Liver (tissue), 9 donors: Measurements from ENCODE around the gene FOXK1. TPM values are rescaled to one million over a fixed set of nuclear protein-coding genes. Genes with fewer than 3 reads are reported as not detected.

ENCODE experiments used
- DNase-seq: peaks from one replicate; pipeline ENCODE4 v3.0.0-alpha.2; 2017; ENCODE audit warnings: low spot score
- H3K27ac ChIP-seq, 2 donors: one replicate each; pipeline ENCODE4 v1.7.0; 2013; ENCODE audit warnings: inconsistent platforms in 2 of 2, low read length in 2 of 2, control low read depth in 1 of 2, low read depth in 1 of 2, mild to moderate bottlenecking in 1 of 2
- H3K27me3 ChIP-seq, 4 donors: one replicate each; pipeline versions ENCODE4 v1.6.1 to v1.7.0; 2013; ENCODE audit warnings: low read length in 3 of 4, inconsistent platforms in 1 of 4, mild to moderate bottlenecking in 1 of 4, moderate library complexity in 1 of 4; ENCODE audit not compliant: control insufficient read depth in 4 of 4, insufficient read depth in 4 of 4
- H3K36me3 ChIP-seq, 4 donors: one replicate each; pipeline versions ENCODE4 v1.6.1 to v1.7.0; 2013; ENCODE audit warnings: low read length in 3 of 4, mild to moderate bottlenecking in 3 of 4, low read depth in 1 of 4, moderate library complexity in 1 of 4; ENCODE audit not compliant: control insufficient read depth in 4 of 4, insufficient read depth in 3 of 4
- H3K4me1 ChIP-seq, 4 donors: one replicate each; pipeline versions ENCODE4 v1.6.1 to v1.7.0; 2013; ENCODE audit warnings: low read length in 3 of 4, mild to moderate bottlenecking in 3 of 4, moderate library complexity in 1 of 4; ENCODE audit not compliant: control insufficient read depth in 4 of 4, insufficient read depth in 4 of 4
- H3K4me3 ChIP-seq, 3 donors: one replicate each; pipeline versions ENCODE4 v1.6.1 to v1.7.0; 2013; ENCODE audit warnings: low read length in 3 of 3, control low read depth in 1 of 3, low read depth in 1 of 3, mild to moderate bottlenecking in 1 of 3
- H3K9ac ChIP-seq, 2 donors: one replicate each; pipeline ENCODE4 v1.7.0; 2013; ENCODE audit warnings: low read length in 2 of 2, mild to moderate bottlenecking in 2 of 2, moderate library complexity in 2 of 2, control low read depth in 1 of 2, low read depth in 1 of 2
- H3K9me3 ChIP-seq, 4 donors: one replicate each; pipeline versions ENCODE4 v1.6.1 to v1.7.0; 2013; ENCODE audit warnings: low read length in 3 of 4; ENCODE audit not compliant: control insufficient read depth in 4 of 4
- ATF3 ChIP-seq: IDR thresholded peaks from 2 replicates; pipeline ENCODE4 v1.6.1; 2016; ENCODE audit warnings: antibody characterized with exemption
- EGR1 ChIP-seq, 2 donors: IDR thresholded peaks; 2 replicates each; pipeline ENCODE4 v1.6.1; 2016 to 2018; ENCODE audit warnings: antibody characterized with exemption in 2 of 2, low read depth in 2 of 2
- FOXA2 ChIP-seq: IDR thresholded peaks from 2 replicates; pipeline ENCODE4 v1.6.1; 2016; ENCODE audit warnings: antibody characterized with exemption
- GABPA ChIP-seq, 2 donors: IDR thresholded peaks in 1 of 2; conservative IDR thresholded peaks in 1 of 2; 2 replicates each; pipeline ENCODE4 v1.6.1; 2016; ENCODE audit warnings: antibody characterized with exemption in 2 of 2, mild to moderate bottlenecking in 1 of 2, moderate library complexity in 1 of 2
- HNF4A ChIP-seq, 2 donors: conservative IDR thresholded peaks; 2 replicates each; pipeline ENCODE4 v1.6.1; 2016; ENCODE audit warnings: antibody characterized with exemption in 2 of 2, mild to moderate bottlenecking in 2 of 2
- HNF4G ChIP-seq: IDR thresholded peaks from 2 replicates; pipeline ENCODE4 v1.6.1; 2016; ENCODE audit warnings: antibody characterized with exemption
- JUND ChIP-seq, 2 donors: IDR thresholded peaks; 2 replicates each; pipeline ENCODE4 v1.6.1; 2016; ENCODE audit warnings: antibody characterized with exemption in 2 of 2
- MAX ChIP-seq: IDR thresholded peaks from 2 replicates; pipeline ENCODE4 v1.6.1; 2016; ENCODE audit warnings: antibody characterized with exemption
- NR2F2 ChIP-seq: IDR thresholded peaks from 2 replicates; pipeline ENCODE4 v1.6.1; 2016; ENCODE audit warnings: antibody characterized with exemption
- RAD21 ChIP-seq, 2 donors: IDR thresholded peaks; 2 replicates each; pipeline ENCODE4 v1.6.1; 2016; ENCODE audit warnings: antibody characterized with exemption in 2 of 2, mild to moderate bottlenecking in 2 of 2
- REST ChIP-seq: IDR thresholded peaks from 2 replicates; pipeline ENCODE4 v1.6.1; 2016; ENCODE audit warnings: antibody characterized with exemption, mild to moderate bottlenecking
- RXRA ChIP-seq, 2 donors: IDR thresholded peaks; 2 replicates each; pipeline ENCODE4 v1.6.1; 2017 to 2018; ENCODE audit warnings: antibody characterized with exemption in 2 of 2, mild to moderate bottlenecking in 1 of 2
- SP1 ChIP-seq: IDR thresholded peaks from 2 replicates; pipeline ENCODE4 v1.6.1; 2018; ENCODE audit warnings: antibody characterized with exemption, mild to moderate bottlenecking
- TAF1 ChIP-seq: conservative IDR thresholded peaks from 2 replicates; pipeline ENCODE4 v1.6.1; 2016; ENCODE audit warnings: antibody characterized with exemption, mild to moderate bottlenecking
- YY1 ChIP-seq: IDR thresholded peaks from 2 replicates; pipeline ENCODE4 v1.6.1; 2016; ENCODE audit warnings: antibody characterized with exemption, mild to moderate bottlenecking
- ZBTB33 ChIP-seq: IDR thresholded peaks from 2 replicates; pipeline ENCODE4 v1.6.1; 2016; ENCODE audit warnings: antibody characterized with exemption
- WGBS: extraction: QIAGEN DNeasy Blood & Tissue Kit; methylation state at CpG from one replicate; pipeline ENCODE4 v1.1.7; 2013; 5-methylcytosine and 5-hydroxymethylcytosine counted together
- polyA plus RNA-seq, 2 donors: library from polyadenylated mRNA; stranded (reverse) in 1 of 2; unstranded in 1 of 2; fragments of 200-250 nt in 1 of 2; fragments of >200 nt in 1 of 2; fragmentation: Nextera tagmentation in 1 of 2; extraction: Ambion mirVana in 1 of 2; gene quantifications; one replicate each; pipeline versions ENCODE4 v1.2.1 to v1.2.3, GENCODE V29; 2013 to 2015
- total RNA-seq, 2 donors: library from RNA; depleted of rRNA; stranded (reverse); fragments of >200 nt; gene quantifications; one replicate each; pipeline ENCODE4 v1.2.3, GENCODE V29; 2014
- donor health status: healthy.
- donor health status: healthy.
- donor health status: healthy.
- donor health status: healthy.
- donor health status: healthy.

FOXK1 gene
- total and polyA plus RNA-seq, 4 donors = 1.2 to 8.5 (median 4.4) TPM

GRCh38 chr7:4766666-4767519, 84.8 kb downstream of the FOXK1 start:
- Histone ChIP-seq H3K36me3 (peaks cover 4 to 25% (median 17%) of the 10 kb centered on the region in 4 donors), H3K9ac (no peak overlapping the region), H3K4me1 (no peaks in the 10 kb centered on the region), H3K9me3 (no peaks in the 10 kb centered on the region), H3K27ac (no peak overlapping the region), H3K27me3 (no peaks in the 10 kb centered on the region), H3K4me3 (no peak overlapping the region)
- TF ChIP-seq RXRA (IDR thresholded peaks at IDR 0.05) (no peak), JUND (IDR thresholded peaks at IDR 0.05) (no peak), ATF3 (no peak), FOXA2 (no peak), NR2F2 (no peak), TAF1 (no peak), HNF4A (conservative IDR thresholded peaks at IDR 0.05) (no peak), GABPA (IDR thresholded peaks at IDR 0.05 in 1 of 2, conservative IDR thresholded peaks at IDR 0.05 in 1 of 2) (no peak), REST (no peak)
- no peak for DNase-seq
- WGBS = 94% methylated on average over 37 of the region's 37 CpGs

- 92% methylated on average over 27 of the region's 27 CpGs for WGBS
- peaks cover 0 to 6% (median 4%) of the 10 kb centered on the region in 4 donors for H3K36me3 ChIP-seq
- H3K9me3 ChIP-seq = no peaks in the 10 kb centered on the region
- H3K4me3 ChIP-seq = no peak overlapping the region
- no peak overlapping the region for H3K27ac ChIP-seq
- H3K27me3 ChIP-seq = no peaks in the 10 kb centered on the region
- no peak for DNase-seq
- peaks cover 0 to 7% (median 3%) of the 10 kb centered on the region in 4 donors for H3K4me1 ChIP-seq
- no peak overlapping the region for H3K9ac ChIP-seq
- TF ChIP-seq JUND (IDR thresholded peaks at IDR 0.05) (no peak), MAX (no peak), HNF4A (conservative IDR thresholded peaks at IDR 0.05) (no peak), HNF4G (no peak), ZBTB33 (no peak), REST (no peak), RXRA (IDR thresholded peaks at IDR 0.05) (no peak), TAF1 (no peak), SP1 (no peak), FOXA2 (no peak), EGR1 (IDR thresholded peaks at IDR 0.05; ENCODE audit: low read depth in 2 of 2) (no peak), YY1 (no peak), GABPA (IDR thresholded peaks at IDR 0.05 in 1 of 2, conservative IDR thresholded peaks at IDR 0.05 in 1 of 2) (no peak), RAD21 (IDR thresholded peaks at IDR 0.05) (no peak), ATF3 (no peak), NR2F2 (no peak)
Observed at GRCh38 chr7:4768597-4769569, 86.8 kb downstream of the FOXK1 start.
